Neuronal stem cell (in vitro differentiated cells): ENCODE results near the gene ZNF37A.

Source experiments
- DNase-seq: peaks from one replicate; pipeline ENCODE4 v3.0.0-alpha.2; 2013; ENCODE audit warnings: low spot score
- H2AFZ ChIP-seq: one replicate; pipeline ENCODE4 v1.6.1; 2013; ENCODE audit warnings: mild to moderate bottlenecking, low read length, inconsistent platforms
- H2AK5ac ChIP-seq: 2 replicates; pipeline ENCODE4 v1.6.1; 2013; ENCODE audit warnings: low read depth, mild to moderate bottlenecking, inconsistent platforms, low read length, moderate library complexity, mixed read lengths
- H2BK120ac ChIP-seq: 2 replicates; pipeline ENCODE4 v1.6.1; 2013; ENCODE audit warnings: low read depth, mild to moderate bottlenecking, inconsistent platforms, low read length, moderate library complexity, mixed read lengths
- H2BK12ac ChIP-seq: one replicate; pipeline ENCODE4 v1.6.1; 2013; ENCODE audit warnings: low read length, inconsistent platforms
- H2BK15ac ChIP-seq: 2 replicates; pipeline ENCODE4 v1.6.1; 2013; ENCODE audit warnings: mild to moderate bottlenecking, low read length, inconsistent platforms, mixed read lengths
- H2BK5ac ChIP-seq: one replicate; pipeline ENCODE4 v1.6.1; 2013; ENCODE audit warnings: inconsistent platforms, mild to moderate bottlenecking, low read length, moderate library complexity
- H3K14ac ChIP-seq: one replicate; pipeline ENCODE4 v1.6.1; 2013; ENCODE audit warnings: low read length, inconsistent platforms
- H3K18ac ChIP-seq: 2 replicates; pipeline ENCODE4 v1.6.1; 2013; ENCODE audit warnings: low read length, inconsistent platforms
- H3K23ac ChIP-seq: 2 replicates; pipeline ENCODE4 v1.6.1; 2013; ENCODE audit warnings: low read depth, mild to moderate bottlenecking, mixed read lengths, low read length, inconsistent platforms; ENCODE audit not compliant: poor library complexity
- H3K27ac ChIP-seq: replicated peaks from 3 replicates; pipeline ENCODE4 v1.5.1; 2013; ENCODE audit warnings: low read length, inconsistent platforms
- H3K27me3 ChIP-seq, 3 experiments: 2 replicates each; pipeline ENCODE4 v1.6.1; 2013; ENCODE audit warnings: low read length in 3 of 3, mild to moderate bottlenecking in 2 of 3, inconsistent platforms in 1 of 3, low read depth in 1 of 3, mixed read lengths in 1 of 3, moderate library complexity in 1 of 3; ENCODE audit not compliant: control insufficient read depth in 3 of 3, insufficient read depth in 3 of 3
- H3K36me3 ChIP-seq, 2 donors: replicated peaks in 1 of 2; 2 replicates each; pipeline ENCODE4 v1.6.1; 2013; ENCODE audit warnings: low read length in 2 of 2; ENCODE audit not compliant: control insufficient read depth in 2 of 2, insufficient read depth in 2 of 2
- H3K4ac ChIP-seq: 2 replicates; pipeline ENCODE4 v1.6.1; 2013; ENCODE audit warnings: inconsistent platforms, mild to moderate bottlenecking, low read length, moderate library complexity
- H3K4me1 ChIP-seq, 2 donors: 1 replicate in 1 of 2; 2 replicates in 1 of 2; pipeline ENCODE4 v1.6.1; 2013; ENCODE audit warnings: low read length in 2 of 2, low read depth in 1 of 2; ENCODE audit not compliant: control insufficient read depth in 2 of 2, insufficient read depth in 1 of 2
- H3K4me2 ChIP-seq: one replicate; pipeline ENCODE4 v1.6.1; 2013; ENCODE audit warnings: mild to moderate bottlenecking, low read length, inconsistent platforms; ENCODE audit not compliant: insufficient read depth, poor library complexity, severe bottlenecking
- H3K4me3 ChIP-seq, 2 donors: 2 replicates each; pipeline ENCODE4 v1.5.1; 2013; ENCODE audit warnings: low read length in 2 of 2, mild to moderate bottlenecking in 2 of 2, inconsistent platforms in 1 of 2, moderate library complexity in 1 of 2
- H3K79me1 ChIP-seq: one replicate; pipeline ENCODE4 v1.6.1; 2013; ENCODE audit warnings: low read depth, mild to moderate bottlenecking, inconsistent platforms, low read length, moderate library complexity
- H3K9ac ChIP-seq: one replicate; pipeline ENCODE4 v1.6.1; 2013; ENCODE audit warnings: mild to moderate bottlenecking, low read depth, low read length, inconsistent platforms; ENCODE audit not compliant: poor library complexity
- H3K9me3 ChIP-seq, 2 donors: replicated peaks in 1 of 2; 2 replicates each; pipeline versions ENCODE3 to v1.6.1; 2013; ENCODE audit warnings: low read length in 2 of 2, mild to moderate bottlenecking in 2 of 2, inconsistent platforms in 1 of 2, low read depth in 1 of 2, mixed read lengths in 1 of 2, moderate library complexity in 1 of 2; ENCODE audit not compliant: control insufficient read depth in 2 of 2, insufficient read depth in 1 of 2
- H4K8ac ChIP-seq: one replicate; pipeline ENCODE4 v1.6.1; 2013; ENCODE audit warnings: low read depth, mild to moderate bottlenecking, inconsistent platforms, low read length, moderate library complexity
- H4K91ac ChIP-seq: one replicate; pipeline ENCODE4 v1.6.1; 2013; ENCODE audit warnings: low read length, low read depth, mild to moderate bottlenecking, inconsistent platforms; ENCODE audit not compliant: poor library complexity
- WGBS, 2 donors: extraction: QIAGEN DNeasy Blood & Tissue Kit; methylation state at CpG; one replicate each; pipeline ENCODE4 v1.1.7; 2013; ENCODE audit warnings: missing lambda C conversion rate in 2 of 2, mixed read lengths in 1 of 2; ENCODE audit not compliant: insufficient read length in 2 of 2, insufficient replicate concordance in 1 of 2; ENCODE audit errors: extremely low coverage in 2 of 2; 5-methylcytosine and 5-hydroxymethylcytosine counted together

ZNF37A gene

GRCh38 chr10:38157270-38157685 is 63.1 kb downstream of the ZNF37A start:
- Histone ChIP-seq H3K9ac (peak overlapping the region; percentile 30), H3K27me3 (no peaks in the 10 kb centered on the region), H2BK15ac (no peak overlapping the region), H4K8ac (no peak overlapping the region), H3K4ac (no peak overlapping the region), H3K4me1 (no peaks in the 10 kb centered on the region), H2BK5ac (no peak overlapping the region), H3K79me1 (no peaks in the 10 kb centered on the region), H2AK5ac (no peak overlapping the region), H3K36me3 (no peaks in the 10 kb centered on the region), H3K23ac (no peak overlapping the region), H2AFZ (no peak overlapping the region), H3K14ac (no peak overlapping the region), H3K9me3 (peaks cover 3 to 17% of the 10 kb centered on the region in 2 donors), H3K27ac (no peak overlapping the region), H3K4me2 (no peak overlapping the region), H3K18ac (no peak overlapping the region), H2BK120ac (no peak overlapping the region), H2BK12ac (no peak overlapping the region), H3K4me3 (no peak overlapping the region), H4K91ac (no peak overlapping the region)
- no peak for DNase-seq
- WGBS, 2 donors, result no CpG with 5 or more reads among the region's 10 CpGs

GRCh38 chr10:38159004-38159403 is 64.9 kb downstream of the ZNF37A start:
- H4K91ac ChIP-seq, result no peak overlapping the region
- no peak overlapping the region for H3K23ac ChIP-seq
- no peak for DNase-seq
- peaks cover 3 to 11% of the 10 kb centered on the region in 2 donors for H3K9me3 ChIP-seq
- H2BK12ac ChIP-seq, result no peak overlapping the region
- no peak overlapping the region for H3K9ac ChIP-seq
- no peak overlapping the region for H2AK5ac ChIP-seq
- H3K27ac ChIP-seq, result no peak overlapping the region
- H2AFZ ChIP-seq, result no peak overlapping the region
- H2BK120ac ChIP-seq, result no peak overlapping the region
- no peak overlapping the region for H3K14ac ChIP-seq
- H4K8ac ChIP-seq, result no peak overlapping the region
- H3K36me3 ChIP-seq, result no peaks in the 10 kb centered on the region
- H3K27me3 ChIP-seq, result no peaks in the 10 kb centered on the region
- no peak overlapping the region for H3K18ac ChIP-seq
- H3K4me3 ChIP-seq, result no peak overlapping the region
- H2BK15ac ChIP-seq, result no peak overlapping the region
- WGBS, 2 donors, result no CpG with 5 or more reads among the region's 2 CpGs
- H3K4me2 ChIP-seq, result no peak overlapping the region
- H3K4me1 ChIP-seq, result no peaks in the 10 kb centered on the region
- H2BK5ac ChIP-seq, result no peak overlapping the region
- no peaks in the 10 kb centered on the region for H3K79me1 ChIP-seq
- no peak overlapping the region for H3K4ac ChIP-seq

- no peak overlapping the region for H3K9ac ChIP-seq
- H2AK5ac ChIP-seq, result no peak overlapping the region
- no peaks in the 10 kb centered on the region for H3K79me1 ChIP-seq
- H3K27me3 ChIP-seq, result no peaks in the 10 kb centered on the region
- H3K18ac ChIP-seq, result no peak overlapping the region
- no peaks in the 10 kb centered on the region for H3K36me3 ChIP-seq
- H3K4me3 ChIP-seq, result no peak overlapping the region
- H3K4me1 ChIP-seq, result no peaks in the 10 kb centered on the region
- no peak overlapping the region for H2BK5ac ChIP-seq
- no CpG with 5 or more reads among the region's 1 CpG for WGBS, 2 donors
- H3K4me2 ChIP-seq, result no peak overlapping the region
- no peak overlapping the region for H2BK12ac ChIP-seq
- H3K23ac ChIP-seq, result no peak overlapping the region
- no peak overlapping the region for H3K27ac ChIP-seq
- H4K8ac ChIP-seq, result no peak overlapping the region
- no peak overlapping the region for H3K4ac ChIP-seq
- no peak for DNase-seq
- H2BK15ac ChIP-seq, result no peak overlapping the region
- H4K91ac ChIP-seq, result no peak overlapping the region
- no peak overlapping the region for H3K14ac ChIP-seq
- H3K9me3 ChIP-seq, result peaks cover 3 to 6% of the 10 kb centered on the region in 2 donors
- no peak overlapping the region for H2AFZ ChIP-seq
- H2BK120ac ChIP-seq, result no peak overlapping the region
Observed at GRCh38 chr10:38163617-38164016, 69.5 kb downstream of the ZNF37A start.

GRCh38 chr10:38174336-38174735 is 80.2 kb downstream of the ZNF37A start:
- Histone ChIP-seq H2BK15ac (no peak overlapping the region), H3K36me3 (no peaks in the 10 kb centered on the region), H2BK120ac (no peak overlapping the region), H3K27me3 (no peaks in the 10 kb centered on the region), H2AK5ac (no peak overlapping the region), H4K8ac (no peak overlapping the region), H3K9ac (no peak overlapping the region), H3K18ac (no peak overlapping the region), H3K23ac (no peak overlapping the region), H3K4ac (no peak overlapping the region), H3K9me3 (peaks cover 0 to 12% of the 10 kb centered on the region in 2 donors), H3K14ac (no peak overlapping the region), H3K27ac (no peak overlapping the region), H4K91ac (no peak overlapping the region), H3K4me2 (no peak overlapping the region), H3K4me3 (no peak overlapping the region), H3K4me1 (peaks cover 0 to 8% of the 10 kb centered on the region in 2 donors), H2BK5ac (no peak overlapping the region), H2AFZ (no peak overlapping the region), H3K79me1 (no peaks in the 10 kb centered on the region), H2BK12ac (no peak overlapping the region)
- no CpG with 5 or more reads among the region's 2 CpGs for WGBS, 2 donors
- DNase-seq, result no peak
